H1 (cell line): Measurements from ENCODE around the gene TNFRSF13B. TPM values are rescaled to one million over a fixed set of nuclear protein-coding genes. Genes with fewer than 3 reads are reported as not detected.

Experiments used
- CTCF ChIA-PET: fragments of 300-600 bp; sonication (Branson Sonifier 250); formaldehyde crosslinking; loops from one replicate; lab custom pipeline; 2021; ENCODE audit not compliant: partially characterized antibody; lab: Charles Lee
- POLR2A ChIA-PET: fragments of 300-600 bp; sonication (Branson Sonifier 250); formaldehyde crosslinking; loops from one replicate; lab custom pipeline; 2021; ENCODE audit warnings: inconsistent platforms; ENCODE audit not compliant: partially characterized antibody; lab: Charles Lee
- DNase-seq, 2 experiments: peaks; one replicate each; pipeline versions ENCODE4 v3.0.0 to v3.0.0-alpha.2; 2010 to 2022; ENCODE audit warnings: low spot score in 2 of 2, low read depth in 1 of 2, mixed read lengths in 1 of 2
- FAIRE-seq: peaks from 2 replicates; lab custom pipeline; 2011; peaks lifted over from hg19 to GRCh38; lab: Jason Lieb, UNC
- H2AFZ ChIP-seq: 2 replicates; pipeline ENCODE4 v1.8.1; 2012; ENCODE audit warnings: low read length, inconsistent platforms
- H2AK5ac ChIP-seq: 2 replicates; pipeline ENCODE4 v1.6.1; 2013; ENCODE audit warnings: low read depth, low read length
- H2BK120ac ChIP-seq: replicated peaks from 2 replicates; pipeline ENCODE3; 2013; ENCODE audit warnings: low read depth, low read length, inconsistent platforms
- H2BK12ac ChIP-seq: 2 replicates; pipeline ENCODE4 v1.6.1; 2013; ENCODE audit warnings: low read depth, low read length
- H2BK15ac ChIP-seq: 2 replicates; pipeline ENCODE4 v1.6.1; 2013; ENCODE audit warnings: low read length
- H2BK20ac ChIP-seq: 2 replicates; pipeline ENCODE4 v1.6.1; 2013; ENCODE audit warnings: low read length
- H2BK5ac ChIP-seq: 2 replicates; pipeline ENCODE4 v1.6.1; 2013; ENCODE audit warnings: low read depth, low read length
- H3K14ac ChIP-seq: 2 replicates; pipeline ENCODE4 v1.6.1; 2013; ENCODE audit warnings: inconsistent platforms; ENCODE audit not compliant: insufficient read length
- H3K18ac ChIP-seq: 2 replicates; pipeline ENCODE4 v1.6.1; 2013; ENCODE audit warnings: low read length; ENCODE audit errors: extremely low read depth
- H3K23ac ChIP-seq: 2 replicates; pipeline ENCODE4 v1.6.1; 2013; ENCODE audit warnings: inconsistent platforms; ENCODE audit not compliant: insufficient read length
- H3K23me2 ChIP-seq: 2 replicates; pipeline ENCODE4 v1.6.1; 2013; ENCODE audit warnings: low read depth, low read length
- H3K27ac ChIP-seq: 2 replicates; pipeline ENCODE4 v1.6.1; 2011; ENCODE audit warnings: low read depth, low read length, inconsistent platforms
- H3K27me3 ChIP-seq, 4 experiments: replicated peaks in 1 of 4; 1 replicate in 1 of 4; 2 replicates in 3 of 4; pipeline versions ENCODE4 v1.6.1 to v1.8.1; 2011 to 2013; ENCODE audit warnings: low read length in 3 of 4, mild to moderate bottlenecking in 3 of 4, inconsistent platforms in 2 of 4, mixed read lengths in 2 of 4, moderate library complexity in 1 of 4; ENCODE audit not compliant: control insufficient read depth in 3 of 4, insufficient read depth in 3 of 4; ENCODE audit errors: extremely low read depth in 1 of 4
- H3K36me3 ChIP-seq, 4 experiments: 2 replicates each; pipeline versions ENCODE4 v1.6.1 to v1.8.1; 2011 to 2013; ENCODE audit warnings: mild to moderate bottlenecking in 4 of 4, low read length in 3 of 4, moderate library complexity in 2 of 4, control low read depth in 1 of 4, inconsistent platforms in 1 of 4; ENCODE audit not compliant: insufficient read depth in 4 of 4, control insufficient read depth in 2 of 4
- H3K4ac ChIP-seq: replicated peaks from 2 replicates; pipeline ENCODE3; 2013; ENCODE audit warnings: low read length, low read depth, mixed read lengths, inconsistent platforms; ENCODE audit not compliant: insufficient read length
- H3K4me1 ChIP-seq, 4 experiments: replicated peaks in 1 of 4; 1 replicate in 1 of 4; 2 replicates in 3 of 4; pipeline versions ENCODE4 v1.6.1 to v1.8.1; 2011 to 2013; ENCODE audit warnings: low read length in 3 of 4, inconsistent platforms in 2 of 4, mixed read lengths in 1 of 4; ENCODE audit not compliant: insufficient read depth in 4 of 4, control insufficient read depth in 3 of 4
- H3K4me2 ChIP-seq, 2 experiments: 2 replicates each; pipeline versions ENCODE4 v1.6.1 to v1.8.1; 2011 to 2013; ENCODE audit warnings: low read depth in 2 of 2, low read length in 2 of 2, control low read depth in 1 of 2, inconsistent platforms in 1 of 2, mild to moderate bottlenecking in 1 of 2; ENCODE audit not compliant: insufficient read depth in 1 of 2
- H3K4me3 ChIP-seq, 4 experiments: fragments of 200-600, 300-600 bp in 1 of 4; sonication (generic), shearing (Covaris generic), sonication (Bioruptor Twin) in 1 of 4; 2 replicates each; pipeline versions ENCODE4 v1.5.1 to v1.8.1; 2011 to 2016; ENCODE audit warnings: low read length in 4 of 4, low read depth in 3 of 4, control low read depth in 2 of 4, inconsistent platforms in 2 of 4, mild to moderate bottlenecking in 2 of 4, mixed read lengths in 1 of 4, moderate library complexity in 1 of 4; ENCODE audit not compliant: insufficient read depth in 2 of 4; ENCODE audit errors: extremely low read depth in 1 of 4
- H3K56ac ChIP-seq: replicated peaks from 2 replicates; pipeline ENCODE3; 2013; ENCODE audit warnings: low read depth, mild to moderate bottlenecking, mixed read lengths, low read length, inconsistent platforms; ENCODE audit not compliant: insufficient read length
- H3K79me1 ChIP-seq: 2 replicates; pipeline ENCODE4 v1.6.1; 2013; ENCODE audit warnings: low read depth, low read length, control low read depth
- H3K79me2 ChIP-seq, 2 experiments: 2 replicates each; pipeline versions ENCODE4 v1.6.1 to v1.8.1; 2012 to 2013; ENCODE audit warnings: low read length in 2 of 2, mild to moderate bottlenecking in 2 of 2, inconsistent platforms in 1 of 2; ENCODE audit not compliant: insufficient read depth in 2 of 2, control insufficient read depth in 1 of 2
- H3K9ac ChIP-seq, 4 experiments: replicated peaks in 1 of 4; 1 replicate in 1 of 4; 2 replicates in 3 of 4; pipeline versions ENCODE4 v1.6.1 to v1.8.1; 2011 to 2013; ENCODE audit warnings: low read depth in 3 of 4, low read length in 3 of 4, control low read depth in 2 of 4, mild to moderate bottlenecking in 2 of 4, moderate library complexity in 2 of 4, inconsistent platforms in 1 of 4; ENCODE audit errors: extremely low read depth in 1 of 4
- H3K9me3 ChIP-seq, 2 experiments: 2 replicates each; pipeline versions ENCODE4 v1.6.1 to v1.8.1; 2012 to 2013; ENCODE audit warnings: mild to moderate bottlenecking in 2 of 2, moderate library complexity in 2 of 2, control low read depth in 1 of 2, inconsistent platforms in 1 of 2, low read depth in 1 of 2, low read length in 1 of 2, mixed read lengths in 1 of 2; ENCODE audit not compliant: insufficient read depth in 2 of 2
- H4K20me1 ChIP-seq, 2 experiments: replicated peaks in 1 of 2; 2 replicates each; pipeline versions ENCODE3 to v1.8.1; 2011 to 2013; ENCODE audit warnings: inconsistent platforms in 2 of 2, low read length in 2 of 2, mild to moderate bottlenecking in 1 of 2; ENCODE audit not compliant: insufficient read depth in 2 of 2, control insufficient read depth in 1 of 2
- H4K5ac ChIP-seq: 2 replicates; pipeline ENCODE4 v1.6.1; 2013; ENCODE audit warnings: low read length, low read depth, mixed read lengths, inconsistent platforms; ENCODE audit not compliant: insufficient read length
- H4K8ac ChIP-seq: 2 replicates; pipeline ENCODE4 v1.8.0; 2013; ENCODE audit warnings: mild to moderate bottlenecking, moderate library complexity, low read length, inconsistent platforms; ENCODE audit not compliant: insufficient read depth; ENCODE audit errors: extremely low read depth
- H4K91ac ChIP-seq: replicated peaks from 2 replicates; pipeline ENCODE3; 2013; ENCODE audit warnings: low read length, mixed read lengths, inconsistent platforms; ENCODE audit not compliant: insufficient read length
- BCL11A ChIP-seq, 2 experiments: IDR thresholded peaks; one replicate each; pipeline ENCODE4 v1.6.1; 2011; ENCODE audit warnings: low read depth in 2 of 2, low read length in 2 of 2, mild to moderate bottlenecking in 2 of 2
- CREB1 ChIP-seq: IDR thresholded peaks from 2 replicates; pipeline ENCODE4 v1.6.1; 2012; ENCODE audit warnings: inconsistent platforms
- NRF1 ChIP-seq: IDR thresholded peaks from 2 replicates; pipeline ENCODE4 v1.6.1; 2011; ENCODE audit warnings: mild to moderate bottlenecking, low read depth, low read length, improper control_type of control experiment
- WGBS, 2 experiments: shearing (Covaris generic) in 1 of 2; methylation state at CpG; one replicate each; pipeline versions ENCODE4 v1.1.6 to v1.1.7; 2013 to 2015; ENCODE audit warnings: low lambda C conversion rate in 2 of 2, mixed read lengths in 2 of 2, inconsistent platforms in 1 of 2, low coverage in 1 of 2, missing lambda C conversion rate in 1 of 2; ENCODE audit not compliant: insufficient replicate concordance in 2 of 2, insufficient coverage in 1 of 2, insufficient read length in 1 of 2; ENCODE audit errors: extremely low coverage in 1 of 2, missing lambda C conversion rate in 1 of 2; 5-methylcytosine and 5-hydroxymethylcytosine counted together
- polyA plus RNA-seq, 7 experiments: library from polyadenylated mRNA; depleted of rRNA in 3 of 7; stranded (reverse) in 5 of 7; unstranded in 2 of 7; fragments of >200 nt in 5 of 7; fragments of 200-250 nt in 2 of 7; gene quantifications; 1 replicate in 5 of 7; 2 replicates in 1 of 7; 4 replicates in 1 of 7; pipeline versions ENCODE4 v1.2.1 to v1.2.3, GENCODE V29; 2011 to 2013; ENCODE audit warnings: missing spikeins in 2 of 7, mixed read lengths in 2 of 7
- total RNA-seq: library from RNA; stranded (reverse); fragmentation: NEBNext Ultra II Directional; extraction: Animal tissue kit (Norgen Biotek cat#: 25700); gene quantifications from 2 replicates; pipeline ENCODE4 v1.2.1, GENCODE V29; 2021

The TNFRSF13B gene
- total and polyA plus RNA-seq, 2 of the 8 experiments (the other 6 are each of a cell fraction or from before 2014, with no cell fraction given) = not detected

DNA sequence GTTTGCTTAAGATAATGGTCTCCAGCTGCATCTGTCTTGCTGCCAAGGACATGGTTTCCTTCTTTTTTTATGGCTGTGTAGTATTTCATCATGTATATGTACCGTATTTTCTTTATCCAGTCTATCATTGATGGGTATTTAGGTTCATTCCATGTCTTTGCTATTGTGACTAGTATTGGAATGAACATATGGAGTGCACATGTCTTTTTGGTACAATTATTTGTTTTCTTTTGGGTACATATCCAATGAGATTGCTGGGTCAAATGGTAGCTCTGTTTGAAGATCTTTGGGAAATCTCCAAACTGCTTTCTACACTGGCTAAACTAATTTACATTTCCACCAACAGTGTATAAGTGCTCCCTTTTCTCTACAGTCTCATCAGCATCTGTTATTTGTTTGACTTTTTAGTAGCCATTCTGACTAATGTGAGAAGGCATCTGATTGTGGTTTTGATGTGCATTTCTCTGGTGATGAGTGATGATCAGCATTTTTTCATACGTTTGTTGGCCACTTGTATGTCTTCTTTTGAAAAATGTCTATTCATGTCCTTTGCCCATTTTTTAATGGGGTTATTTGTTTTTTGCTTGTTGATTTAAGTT is 66.2 kb downstream of the TNFRSF13B start:
- no peak overlapping the region for H2BK120ac ChIP-seq
- POLR2A ChIA-PET = no interaction called here
- H2BK12ac ChIP-seq = no peak overlapping the region
- H4K5ac ChIP-seq = no peak overlapping the region
- peaks cover 0 to 4% (median 1%) of the 10 kb centered on the region in 4 experiments; a peak in 3 of 7 replicates for H3K4me1 ChIP-seq
- no peaks in the 10 kb centered on the region for H3K9me3 ChIP-seq
- H3K27ac ChIP-seq = no peak overlapping the region
- H3K36me3 ChIP-seq = no peaks in the 10 kb centered on the region
- no peak overlapping the region for H3K4ac ChIP-seq
- H2AFZ ChIP-seq = no peak overlapping the region
- no peaks in the 10 kb centered on the region for H3K23me2 ChIP-seq
- H3K4me2 ChIP-seq = no peak overlapping the region
- H3K4me3 ChIP-seq = no peak overlapping the region
- FAIRE-seq (no peak), DNase-seq (no peak)
- H4K20me1 ChIP-seq = no peaks in the 10 kb centered on the region
- no peaks in the 10 kb centered on the region for H3K79me2 ChIP-seq
- no peaks in the 10 kb centered on the region for H3K27me3 ChIP-seq
- CTCF ChIA-PET = interaction anchor here (0.8 to 1.3 kb wide), 2 partner anchors 9 to 14 kb away, joined by 3 to 4 read pairs; no protein-coding TSS in a partner anchor
- no peak overlapping the region for H3K23ac ChIP-seq
- H3K9ac ChIP-seq = no peak overlapping the region
- 39% methylated on average over 2 of the region's 2 CpGs; no CpG with 5 or more reads in 1 of the 2 experiments for WGBS, 2 experiments
- H2BK5ac ChIP-seq = no peak overlapping the region
- no peak overlapping the region for H2BK15ac ChIP-seq
- H3K56ac ChIP-seq = no peak overlapping the region
- H3K14ac ChIP-seq = no peak overlapping the region
- H2AK5ac ChIP-seq = no peak overlapping the region
- no peak overlapping the region for H3K18ac ChIP-seq
- no peak overlapping the region for H4K91ac ChIP-seq
- H3K79me1 ChIP-seq = no peaks in the 10 kb centered on the region
- H4K8ac ChIP-seq = no peak overlapping the region
- no peak overlapping the region for H2BK20ac ChIP-seq
- TF ChIP-seq BCL11A (IDR thresholded peaks at IDR 0.05; ENCODE audit: low read depth in 2 of 2, low read length in 2 of 2) (no peak), CREB1 (no peak), NRF1 (no peak)
